CD14-positive monocyte (primary cell): ENCODE measurements around the gene STRBP. TPM values are rescaled to one million over a fixed set of nuclear protein-coding genes. Genes with fewer than 3 reads are reported as not detected.

Source experiments
- DNase-seq, 3 donors: peaks; one replicate each; pipeline ENCODE4 v3.0.0-alpha.2; 2011 to 2022
- H2AFZ ChIP-seq: 2 replicates; pipeline ENCODE4 v1.6.0; 2012; ENCODE audit warnings: mild to moderate bottlenecking, low read depth, low read length, inconsistent platforms; ENCODE audit not compliant: insufficient read depth, poor library complexity, severe bottlenecking
- H3K27ac ChIP-seq, 2 donors: 1 replicate in 1 of 2; 2 replicates in 1 of 2; pipeline ENCODE4 v1.5.1; 2012 to 2013; ENCODE audit warnings: low read length in 2 of 2, control low read depth in 1 of 2, inconsistent platforms in 1 of 2, low read depth in 1 of 2, mild to moderate bottlenecking in 1 of 2
- H3K27me3 ChIP-seq, 2 donors: one replicate each; pipeline versions ENCODE4 v1.6.0 to v1.6.1; 2011 to 2013; ENCODE audit warnings: low read length in 2 of 2; ENCODE audit not compliant: control insufficient read depth in 2 of 2, insufficient read depth in 2 of 2
- H3K36me3 ChIP-seq, 2 donors: replicated peaks in 1 of 2; 1 replicate in 1 of 2; 2 replicates in 1 of 2; pipeline versions ENCODE4 v1.5.1 to v1.6.1; 2012 to 2013; ENCODE audit warnings: low read length in 2 of 2, control low read depth in 1 of 2, inconsistent platforms in 1 of 2, mild to moderate bottlenecking in 1 of 2; ENCODE audit not compliant: insufficient read depth in 2 of 2, control insufficient read depth in 1 of 2
- H3K4me1 ChIP-seq, 2 donors: 1 replicate in 1 of 2; 2 replicates in 1 of 2; pipeline versions ENCODE4 v1.5.1 to v1.6.1; 2012 to 2013; ENCODE audit warnings: low read length in 2 of 2, control low read depth in 1 of 2, inconsistent platforms in 1 of 2, mild to moderate bottlenecking in 1 of 2, moderate library complexity in 1 of 2; ENCODE audit not compliant: insufficient read depth in 2 of 2, control insufficient read depth in 1 of 2
- H3K4me2 ChIP-seq: replicated peaks from 2 replicates; pipeline ENCODE3; 2012; ENCODE audit warnings: low read length, moderate library complexity, mild to moderate bottlenecking; ENCODE audit not compliant: poor library complexity, severe bottlenecking; ENCODE audit errors: extremely low read depth
- H3K4me3 ChIP-seq, 3 experiments: fragments of 200-600 bp in 1 of 3; sonication (generic) in 1 of 3; replicated peaks in 1 of 3; 1 replicate in 2 of 3; 2 replicates in 1 of 3; pipeline ENCODE4 v1.5.1; 2011 to 2013; ENCODE audit warnings: low read length in 3 of 3, mild to moderate bottlenecking in 3 of 3, control low read depth in 2 of 3, low read depth in 2 of 3, inconsistent platforms in 1 of 3, moderate library complexity in 1 of 3
- H3K79me2 ChIP-seq: 2 replicates; pipeline ENCODE4 v1.6.0; 2012; ENCODE audit warnings: mild to moderate bottlenecking, control low read depth, inconsistent platforms, low read length, moderate library complexity; ENCODE audit not compliant: insufficient read depth
- H3K9ac ChIP-seq: 2 replicates; pipeline ENCODE4 v1.6.0; 2017; ENCODE audit warnings: low read length, mild to moderate bottlenecking; ENCODE audit not compliant: insufficient read depth, poor library complexity, severe bottlenecking
- H3K9me3 ChIP-seq, 2 donors: replicated peaks in 1 of 2; 1 replicate in 1 of 2; 2 replicates in 1 of 2; pipeline versions ENCODE4 v1.5.1 to v1.6.1; 2012 to 2013; ENCODE audit warnings: low read length in 2 of 2, control low read depth in 1 of 2; ENCODE audit not compliant: control insufficient read depth in 1 of 2, insufficient read depth in 1 of 2
- H4K20me1 ChIP-seq: 2 replicates; pipeline ENCODE4 v1.6.0; 2012; ENCODE audit warnings: mild to moderate bottlenecking, low read length, control low read depth, moderate library complexity; ENCODE audit not compliant: insufficient read depth
- H3K27ac Mint-ChIP-seq, 7 donors: one replicate each; pipeline ENCODE4 v1.8.0; 2020; ENCODE audit warnings: mild to moderate bottlenecking in 7 of 7, mixed read lengths in 7 of 7, moderate library complexity in 6 of 7, inconsistent platforms in 2 of 7
- H3K27me3 Mint-ChIP-seq, 3 donors: one replicate each; pipeline ENCODE4 v1.8.0; 2021 to 2022; ENCODE audit warnings: low read depth in 3 of 3, mild to moderate bottlenecking in 3 of 3, mixed read lengths in 3 of 3, moderate library complexity in 3 of 3, inconsistent platforms in 1 of 3
- H3K36me3 Mint-ChIP-seq, 2 donors: one replicate each; pipeline ENCODE4 v1.8.0; 2020; ENCODE audit warnings: mixed read lengths in 2 of 2, inconsistent platforms in 1 of 2, mild to moderate bottlenecking in 1 of 2
- H3K4me1 Mint-ChIP-seq: one replicate; pipeline ENCODE4 v1.8.0; 2020; ENCODE audit warnings: mild to moderate bottlenecking, mixed read lengths
- H3K4me3 Mint-ChIP-seq, 2 donors: one replicate each; pipeline ENCODE4 v1.8.0; 2020; ENCODE audit warnings: mild to moderate bottlenecking in 2 of 2, mixed read lengths in 2 of 2, moderate library complexity in 1 of 2
- H3K9me3 Mint-ChIP-seq, 7 donors: one replicate each; pipeline ENCODE4 v1.8.0; 2020 to 2022; ENCODE audit warnings: mixed read lengths in 7 of 7, mild to moderate bottlenecking in 6 of 7, moderate library complexity in 6 of 7, inconsistent platforms in 2 of 7
- CTCF ChIP-seq: fragments of 200-600 bp; IDR thresholded peaks from one replicate; pipeline ENCODE4 v1.8.0; 2022; ENCODE audit warnings: antibody characterized with exemption, mild to moderate bottlenecking
- WGBS: methylation state at CpG from one replicate; pipeline ENCODE4 v1.1.5; 2013; ENCODE audit warnings: missing lambda C conversion rate; ENCODE audit not compliant: insufficient coverage; 5-methylcytosine and 5-hydroxymethylcytosine counted together
- intact Hi-C, 2 donors: fragments of 100-400 bp; cut with micrococcal nuclease; formaldehyde crosslinking; loops; one replicate each; pipeline versions ENCODE4 v1.15.0 to v1.15.1; 2023
- polyA plus RNA-seq, 3 donors: library from polyadenylated mRNA; depleted of rRNA in 1 of 3; unstranded in 2 of 3; stranded (reverse) in 1 of 3; fragments of 300-500 nt in 2 of 3; fragments of >200 nt in 1 of 3; fragmentation: Illumina TruSeq in 2 of 3; gene quantifications; 1 replicate in 2 of 3; 2 replicates in 1 of 3; pipeline ENCODE4 v1.2.3, GENCODE V29; 2012 to 2021

Gene STRBP
- polyA plus RNA-seq, 3 donors, result 0.97 to 1.9 (median 1.9) TPM

- 100% methylated on average over 2 of the region's 3 CpGs for WGBS
Observed at GRCh38 chr9:123093141-123093540, 175.2 kb downstream of the STRBP start.

GRCh38 chr9:123091459-123091858 lies 176.9 kb downstream of the STRBP start:
- no peaks in the 10 kb centered on the region for H4K20me1 ChIP-seq
- no peak overlapping the region for H3K4me2 ChIP-seq
- no peak for DNase-seq
- no peaks in the 10 kb centered on the region for H3K4me1 ChIP-seq
- H3K27me3 Mint-ChIP-seq, result no peaks in the 10 kb centered on the region
- intact Hi-C loops, result no loop called here
- H2AFZ ChIP-seq, result no peak overlapping the region
- no peak overlapping the region for H3K9ac ChIP-seq
- H3K36me3 Mint-ChIP-seq, result peaks cover 81 to 91% of the 10 kb centered on the region in 2 donors
- WGBS, result no CpG with 5 or more reads among the region's 2 CpGs
- H3K27me3 ChIP-seq, result no peaks in the 10 kb centered on the region
- H3K4me1 Mint-ChIP-seq, result no peaks in the 10 kb centered on the region
- TF ChIP-seq CTCF, result no peak
- H3K27ac Mint-ChIP-seq, result no peak overlapping the region
- no peaks in the 10 kb centered on the region for H3K79me2 ChIP-seq
- no peaks in the 10 kb centered on the region for H3K9me3 ChIP-seq
- no peak overlapping the region for H3K27ac ChIP-seq
- H3K36me3 ChIP-seq, result peaks cover 82 to 98% of the 10 kb centered on the region in 2 donors
- no peak overlapping the region for H3K4me3 Mint-ChIP-seq
- H3K9me3 Mint-ChIP-seq, result peaks cover 0 to 1% (median 0%) of the 10 kb centered on the region in 7 donors
- no peak overlapping the region for H3K4me3 ChIP-seq

More at GRCh38 chr9:123093141-123093540, 175.2 kb downstream of the STRBP start:
- H3K27ac ChIP-seq, result no peak overlapping the region
- H3K9me3 Mint-ChIP-seq, result no peaks in the 10 kb centered on the region
- no peak overlapping the region for H3K4me2 ChIP-seq
- H3K4me1 ChIP-seq, result no peaks in the 10 kb centered on the region
- H4K20me1 ChIP-seq, result no peaks in the 10 kb centered on the region
- no peak for TF ChIP-seq CTCF
- no peaks in the 10 kb centered on the region for H3K27me3 Mint-ChIP-seq
- H3K4me3 Mint-ChIP-seq, result no peak overlapping the region
- H3K9me3 ChIP-seq, result no peaks in the 10 kb centered on the region
- no peaks in the 10 kb centered on the region for H3K79me2 ChIP-seq
- H3K9ac ChIP-seq, result no peak overlapping the region
- no peaks in the 10 kb centered on the region for H3K27me3 ChIP-seq
- H3K4me3 ChIP-seq, result no peak overlapping the region
- no peak overlapping the region for H2AFZ ChIP-seq
- peaks cover 85 to 94% of the 10 kb centered on the region in 2 donors for H3K36me3 Mint-ChIP-seq
- no peaks in the 10 kb centered on the region for H3K4me1 Mint-ChIP-seq
- no peak for DNase-seq
- H3K27ac Mint-ChIP-seq, result no peak overlapping the region
- intact Hi-C loops, result no loop called here
- peaks cover 91 to 98% of the 10 kb centered on the region in 2 donors for H3K36me3 ChIP-seq
